H7 (cell line): ENCODE results near the gene LYSET. TPM values are rescaled to one million over a fixed set of nuclear protein-coding genes. Genes with fewer than 3 reads are reported as not detected.
"Not testable (repeated sequence)": the region's sequence is repeated elsewhere in the genome, so short reads cannot be mapped to it uniquely, and the experiment has no call there.

Experiments used
- DNase-seq: peaks from one replicate; pipeline ENCODE4 v3.0.0; 2012
- H3K27me3 ChIP-seq: 2 replicates; pipeline ENCODE4 v1.6.0; 2011; ENCODE audit warnings: mild to moderate bottlenecking, low read length; ENCODE audit not compliant: control insufficient read depth, insufficient read depth
- H3K36me3 ChIP-seq: replicated peaks from 2 replicates; pipeline ENCODE4 v1.5.1; 2011; ENCODE audit warnings: low read length; ENCODE audit not compliant: control insufficient read depth, insufficient read depth
- H3K4me3 ChIP-seq: 2 replicates; pipeline ENCODE4 v1.5.1; 2011; ENCODE audit warnings: low read depth, mild to moderate bottlenecking, control low read depth, low read length, moderate library complexity; ENCODE audit not compliant: insufficient read depth
- total RNA-seq: library from RNA; depleted of rRNA; stranded (reverse); fragments of >200 nt; shearing (Covaris generic); gene quantifications from 2 replicates; pipeline ENCODE4 v1.2.3, GENCODE V29; 2014

LYSET gene
- total RNA-seq, 1 experiment from 2014 or later = 13.9 TPM

DNA sequence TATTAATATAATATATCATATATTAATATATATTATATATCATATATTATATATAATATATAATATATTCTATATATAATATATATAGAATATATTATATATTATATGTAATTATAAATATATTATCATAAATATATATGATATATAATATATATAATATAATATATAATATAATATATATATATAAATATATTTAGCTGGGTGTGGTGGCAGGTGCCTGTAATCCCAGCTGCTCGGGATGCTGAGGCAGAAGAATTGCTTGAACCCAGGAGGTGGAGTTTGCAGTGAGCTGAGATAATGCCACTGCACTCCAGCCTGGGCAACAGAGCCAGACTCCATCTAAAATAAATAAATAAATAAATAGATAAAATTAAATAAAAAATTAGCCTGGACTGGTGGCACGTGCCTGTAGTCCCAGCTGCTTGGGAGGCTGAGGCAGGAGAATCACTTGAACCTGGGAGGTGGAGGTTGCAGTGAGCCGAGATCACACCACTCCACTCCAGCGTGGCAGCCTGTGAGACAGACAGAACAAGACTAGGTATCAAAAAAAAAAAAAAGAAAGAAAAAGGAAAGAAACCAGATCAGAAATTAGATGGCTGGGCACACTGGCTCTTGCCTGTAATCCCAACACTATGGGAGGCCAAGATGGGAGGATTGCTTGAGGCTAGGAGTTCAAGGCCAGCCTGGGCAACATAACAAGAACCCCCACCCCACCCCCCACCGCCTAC, 25.3 kb upstream of the LYSET start:
- not testable (repeated sequence) for DNase-seq, H3K36me3 ChIP-seq, H3K27me3 ChIP-seq, H3K4me3 ChIP-seq

- no peak overlapping the region for H3K4me3 ChIP-seq
- no peaks in the 10 kb centered on the region for H3K27me3 ChIP-seq
- H3K36me3 ChIP-seq = no peaks in the 10 kb centered on the region
- DNase-seq = peak; percentile 66
Observed at GRCh38 chr14:93160353-93160801, 24.7 kb upstream of the LYSET start.

DNA sequence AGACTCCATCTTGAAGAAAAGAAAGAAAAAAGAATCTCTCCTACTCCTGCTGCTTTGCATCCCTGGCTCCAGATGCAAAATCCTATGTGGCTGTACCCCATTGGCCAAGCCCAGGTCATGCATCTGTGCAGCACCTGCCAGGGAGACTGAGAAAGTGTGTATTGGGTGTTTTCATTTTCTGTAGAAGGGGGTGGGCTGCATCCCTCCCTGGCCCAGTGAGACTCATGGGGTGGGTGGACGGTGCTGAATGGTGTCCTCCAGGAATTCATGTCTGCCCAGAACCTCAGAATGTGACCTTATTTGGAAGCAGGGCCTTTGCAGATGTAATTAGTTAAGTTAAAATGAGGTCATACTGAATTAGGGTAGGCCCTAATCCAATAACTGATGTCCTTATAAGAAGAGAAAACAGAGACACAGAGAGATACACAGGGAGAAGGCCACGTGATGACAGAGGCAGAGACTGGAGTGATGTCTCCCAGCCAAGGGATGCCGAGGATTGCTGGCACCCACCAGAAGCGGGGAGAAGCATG, 23.6 kb upstream of the LYSET start:
- DNase-seq = no peak
- H3K27me3 ChIP-seq = no peaks in the 10 kb centered on the region
- no peaks in the 10 kb centered on the region for H3K36me3 ChIP-seq
- no peak overlapping the region for H3K4me3 ChIP-seq

DNA sequence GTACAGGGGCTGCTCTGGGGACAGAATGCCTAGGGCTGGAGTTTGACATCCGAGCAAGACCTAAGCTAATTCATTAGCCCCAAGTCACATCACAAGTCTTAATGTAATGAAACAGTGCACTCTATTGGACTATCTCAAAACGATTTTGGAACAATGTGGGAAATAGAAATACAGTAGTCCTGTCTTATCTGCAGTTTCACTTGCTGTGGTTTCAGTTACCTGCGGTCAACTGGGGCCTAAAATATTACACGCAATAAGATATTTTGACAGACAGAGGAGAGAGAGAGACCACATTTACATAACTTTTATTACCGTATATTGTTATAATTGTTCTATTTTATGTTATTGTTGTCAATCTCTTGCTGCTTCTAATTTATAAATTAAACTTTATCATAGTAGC, 21.6 kb upstream of the LYSET start:
- no peak for DNase-seq
- no peaks in the 10 kb centered on the region for H3K36me3 ChIP-seq
- H3K27me3 ChIP-seq = no peaks in the 10 kb centered on the region
- no peak overlapping the region for H3K4me3 ChIP-seq

DNA sequence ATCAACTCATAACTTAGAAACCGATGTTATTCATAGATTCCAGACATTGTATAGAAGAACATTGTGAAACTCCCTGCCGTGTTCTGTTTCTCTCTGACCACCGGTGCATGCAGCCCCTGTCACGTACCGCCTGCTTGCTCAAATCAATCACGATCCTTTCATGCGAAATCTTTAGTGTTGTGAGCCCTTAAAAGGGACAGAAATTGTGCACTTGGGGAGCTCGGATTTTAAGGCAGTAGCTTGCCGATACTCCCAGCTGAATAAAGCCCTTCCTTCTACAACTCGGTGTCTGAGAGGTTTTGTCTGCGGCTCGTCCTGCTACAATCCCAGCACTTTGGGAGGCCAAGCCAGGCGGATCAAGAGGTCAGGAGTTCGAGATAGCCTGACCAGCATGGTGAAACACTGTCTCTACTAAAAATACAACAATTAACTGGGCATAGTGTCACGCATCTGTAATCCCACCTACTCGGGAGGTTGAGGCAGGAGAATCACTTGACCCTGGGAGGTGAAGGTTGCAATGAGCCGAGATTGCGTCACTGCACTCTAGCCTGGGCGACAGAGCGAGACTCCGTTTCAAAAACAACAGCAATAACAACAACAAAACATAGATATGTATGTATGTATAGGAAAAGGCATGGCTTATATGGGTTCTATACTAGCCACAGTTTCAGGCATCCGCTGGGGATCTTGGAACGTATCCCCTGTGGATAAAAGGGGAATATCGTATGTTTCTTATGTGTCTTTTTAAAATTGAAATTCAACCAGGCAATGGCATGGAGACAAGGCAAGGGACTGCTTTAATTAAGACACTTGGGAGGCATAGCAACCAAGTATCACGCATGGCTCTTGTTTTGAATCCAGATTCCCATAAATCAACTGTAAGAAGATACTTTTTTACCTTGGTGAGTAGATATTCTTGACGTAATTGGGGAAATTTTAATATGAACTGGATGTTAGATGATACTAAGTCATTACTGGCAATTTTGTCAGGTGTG, 19.5 kb upstream of the LYSET start:
- H3K36me3 ChIP-seq, H3K4me3 ChIP-seq, H3K27me3 ChIP-seq, DNase-seq: not testable (repeated sequence)

- H3K36me3 ChIP-seq, H3K27me3 ChIP-seq, H3K4me3 ChIP-seq, DNase-seq: not testable (repeated sequence)
Observed at GRCh38 chr14:93168610-93169009, 16.5 kb upstream of the LYSET start.

GRCh38 chr14:93169619-93170018, 15.5 kb upstream of the LYSET start:
- H3K27me3 ChIP-seq, DNase-seq: not testable (repeated sequence)

GRCh38 chr14:93170141-93170540, 15.0 kb upstream of the LYSET start:
- H3K36me3 ChIP-seq, H3K27me3 ChIP-seq, H3K4me3 ChIP-seq, DNase-seq: not testable (repeated sequence)

More at GRCh38 chr14:93169619-93170018, 15.5 kb upstream of the LYSET start:
- not testable (repeated sequence) for H3K36me3 ChIP-seq, H3K4me3 ChIP-seq

DNA sequence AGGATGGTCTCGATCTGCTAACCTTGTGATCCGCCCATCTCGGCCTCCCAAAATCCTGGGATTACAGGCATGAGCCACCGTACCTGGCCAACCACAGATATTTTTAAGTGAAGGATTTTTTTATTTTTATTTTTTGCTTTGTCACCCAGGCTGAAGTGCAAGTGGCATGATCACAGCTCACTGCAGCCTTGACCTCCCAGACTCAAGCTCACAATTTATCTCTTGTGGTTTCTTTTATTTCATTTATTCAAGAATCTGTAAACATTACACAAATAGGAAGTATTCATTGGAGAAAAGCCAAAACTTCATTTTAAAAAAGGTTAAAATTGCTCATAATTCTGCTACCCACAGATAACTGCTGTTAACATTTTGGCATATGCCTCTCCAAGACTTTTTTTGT, 13.7 kb upstream of the LYSET start:
- H3K36me3 ChIP-seq = no peaks in the 10 kb centered on the region
- no peaks in the 10 kb centered on the region for H3K27me3 ChIP-seq
- no peak for DNase-seq
- no peak overlapping the region for H3K4me3 ChIP-seq

DNA sequence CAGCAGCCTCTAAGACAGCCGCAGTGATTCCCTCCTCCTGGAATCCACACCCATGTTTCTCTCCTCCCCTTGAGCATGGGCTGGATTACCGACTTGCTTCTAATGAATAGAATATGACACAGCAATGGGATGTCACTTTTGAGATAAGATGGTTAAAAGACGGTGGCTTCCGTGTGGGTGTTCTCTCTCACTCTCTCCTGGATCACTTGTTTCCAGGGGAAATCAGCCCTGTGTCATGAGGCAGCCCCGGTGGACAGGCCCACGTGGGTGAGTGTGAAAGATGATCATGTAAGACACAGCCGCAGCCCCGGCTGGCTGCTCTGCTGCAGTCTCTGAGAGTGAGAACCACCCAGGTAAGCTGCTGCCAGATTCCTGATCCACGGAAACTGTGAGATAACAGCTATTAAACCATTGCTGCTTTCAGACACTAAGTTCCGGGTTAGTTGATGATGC, 11.1 kb upstream of the LYSET start:
- H3K4me3 ChIP-seq = no peak overlapping the region
- H3K27me3 ChIP-seq = no peaks in the 10 kb centered on the region
- H3K36me3 ChIP-seq = no peaks in the 10 kb centered on the region
- DNase-seq = no peak

DNA sequence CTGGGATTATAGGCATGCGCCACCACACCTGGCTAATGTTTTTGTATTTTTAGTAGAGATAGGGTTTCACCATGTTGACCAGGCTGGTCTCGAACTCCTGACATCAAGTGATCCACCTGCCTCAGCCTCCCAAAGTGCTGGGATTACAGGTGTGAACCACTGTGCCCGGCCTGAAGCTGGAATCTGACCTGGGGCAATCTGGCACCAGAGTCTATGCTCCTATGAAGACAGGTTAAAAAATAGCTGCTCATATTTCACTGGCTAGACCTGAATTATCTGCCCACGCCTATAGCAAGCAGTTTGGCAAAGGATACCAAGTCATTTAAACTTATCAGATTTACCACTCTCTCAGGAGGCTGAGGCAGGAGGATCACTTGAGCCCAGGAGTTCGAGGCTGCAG, 10.4 kb upstream of the LYSET start:
- not testable (repeated sequence) for DNase-seq, H3K36me3 ChIP-seq, H3K4me3 ChIP-seq, H3K27me3 ChIP-seq

DNA sequence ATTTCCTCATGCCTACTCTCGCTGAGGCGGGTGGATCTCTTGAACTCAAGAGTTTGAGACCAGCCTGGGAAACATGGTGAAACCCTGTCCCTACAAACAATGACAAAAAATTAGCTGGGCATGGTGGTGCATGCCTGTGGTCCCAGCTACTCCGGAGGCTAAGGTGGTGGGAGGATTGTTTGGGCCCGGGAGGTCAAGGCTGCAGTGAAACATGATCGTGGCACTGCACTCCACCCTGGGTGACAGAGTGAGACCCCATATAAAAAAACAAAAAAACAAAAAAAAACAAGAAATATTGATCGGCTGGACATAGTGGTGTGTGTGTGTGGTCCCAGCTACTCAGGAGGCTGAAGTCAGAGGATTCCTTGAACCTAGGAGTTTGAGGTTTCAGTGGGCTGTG, 9.6 kb upstream of the LYSET start:
- H3K27me3 ChIP-seq = no peaks in the 10 kb centered on the region
- DNase-seq = no peak
- H3K4me3 ChIP-seq = no peak overlapping the region
- no peaks in the 10 kb centered on the region for H3K36me3 ChIP-seq

DNA sequence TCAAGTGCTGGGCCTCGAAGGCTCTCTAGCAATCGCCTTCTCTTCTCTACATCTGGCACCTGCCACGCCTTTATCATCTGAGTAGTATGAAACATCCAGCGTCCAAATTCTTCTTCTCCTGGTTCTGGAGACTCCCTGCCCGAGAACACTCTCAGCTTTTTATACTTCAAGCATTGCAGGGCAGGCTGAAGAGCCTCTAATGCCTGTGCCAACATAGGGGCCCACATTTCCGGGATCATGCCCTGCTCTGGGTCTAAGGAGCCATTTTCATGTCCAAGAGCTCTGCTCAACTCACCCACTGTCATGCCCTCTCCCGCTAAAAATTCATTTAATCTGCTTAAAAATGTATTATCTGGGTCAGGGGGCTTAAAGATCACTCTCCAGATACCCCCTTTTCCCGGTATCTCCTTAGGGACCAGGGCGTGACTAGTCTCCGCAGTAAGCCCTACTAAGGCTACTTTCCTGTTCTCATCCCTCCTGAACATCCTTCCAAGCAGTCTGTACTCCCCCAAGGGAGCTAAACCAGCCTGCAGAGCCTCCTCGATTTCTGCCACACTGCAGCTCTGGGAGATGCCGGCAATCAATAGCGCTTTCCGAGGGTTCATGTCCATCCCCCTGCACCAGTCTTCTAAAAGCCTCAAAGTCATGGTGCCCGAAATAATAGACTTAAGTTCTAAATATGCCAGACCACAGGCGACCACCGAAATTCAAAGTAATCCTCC, 1.4 kb upstream of the LYSET start:
- H3K36me3 ChIP-seq = peaks cover 3% of the 10 kb centered on the region; the same call in 1 of the 2 replicates
- no peaks in the 10 kb centered on the region for H3K27me3 ChIP-seq
- H3K4me3 ChIP-seq = peak overlapping the region; percentile 79
- no peak for DNase-seq

GRCh38 chr14:93185349-93185720, 218 bp downstream of the LYSET start:
- no peaks in the 10 kb centered on the region for H3K27me3 ChIP-seq
- peaks cover 3% of the 10 kb centered on the region; the same call in 1 of the 2 replicates for H3K36me3 ChIP-seq
- no peak for DNase-seq
- H3K4me3 ChIP-seq = peak overlapping the region; percentile 79
